Keratinocyte (primary cell): ENCODE data around the gene TRIM67. TPM values are rescaled to one million over a fixed set of nuclear protein-coding genes. Genes with fewer than 3 reads are reported as not detected.
"Not testable (repeated sequence)": the region's sequence is repeated elsewhere in the genome, so short reads cannot be mapped to it uniquely, and the experiment has no call there.

Experiments
- DNase-seq: peaks from one replicate; pipeline ENCODE4 v3.0.0-alpha.2; 2011; ENCODE audit warnings: low read depth, missing footprints, low spot score
- FAIRE-seq: peaks from 2 replicates; lab custom pipeline; 2011; peaks lifted over from hg19 to GRCh38; lab: Jason Lieb, UNC
- H2AFZ ChIP-seq: 2 replicates; pipeline ENCODE4 v1.6.0; 2012; ENCODE audit warnings: low read length, control low read depth, inconsistent platforms; ENCODE audit not compliant: control insufficient read depth
- H3K27ac ChIP-seq: 2 replicates; pipeline ENCODE4 v1.5.1; 2011; ENCODE audit warnings: low read length; ENCODE audit not compliant: control insufficient read depth, insufficient read depth
- H3K27me3 ChIP-seq: 3 replicates; pipeline ENCODE4 v1.6.0; 2011; ENCODE audit warnings: low read length; ENCODE audit not compliant: control insufficient read depth, insufficient read depth; ENCODE audit errors: extremely low read depth
- H3K36me3 ChIP-seq, 2 experiments: 2 replicates in 1 of 2; 3 replicates in 1 of 2; pipeline ENCODE4 v1.5.1; 2011; ENCODE audit warnings: low read length in 2 of 2, mild to moderate bottlenecking in 1 of 2; ENCODE audit not compliant: control insufficient read depth in 2 of 2, insufficient read depth in 2 of 2; ENCODE audit errors: extremely low read depth in 1 of 2
- H3K4me1 ChIP-seq: 3 replicates; pipeline ENCODE4 v1.5.1; 2011; ENCODE audit warnings: low read length; ENCODE audit not compliant: control insufficient read depth, insufficient read depth; ENCODE audit errors: extremely low read depth
- H3K4me2 ChIP-seq: 3 replicates; pipeline ENCODE4 v1.6.0; 2011; ENCODE audit warnings: low read depth, low read length; ENCODE audit not compliant: control insufficient read depth, insufficient read depth; ENCODE audit errors: extremely low read depth
- H3K4me3 ChIP-seq, 3 experiments: fragments of 200-600 bp in 1 of 3; sonication (generic) in 1 of 3; 2 replicates in 2 of 3; 3 replicates in 1 of 3; pipeline ENCODE4 v1.5.1; 2011 to 2016; ENCODE audit warnings: low read length in 3 of 3, mild to moderate bottlenecking in 3 of 3, control low read depth in 2 of 3, inconsistent platforms in 1 of 3, low read depth in 1 of 3, mixed read lengths in 1 of 3, mixed run types in 1 of 3, moderate library complexity in 1 of 3; ENCODE audit not compliant: control insufficient read depth in 2 of 3, insufficient read depth in 2 of 3; ENCODE audit errors: extremely low read depth in 1 of 3
- H3K79me2 ChIP-seq: 2 replicates; pipeline ENCODE4 v1.6.0; 2012; ENCODE audit warnings: low read length; ENCODE audit not compliant: control insufficient read depth, insufficient read depth
- H3K9ac ChIP-seq: 3 replicates; pipeline ENCODE4 v1.6.0; 2011; ENCODE audit warnings: low read length; ENCODE audit not compliant: control insufficient read depth, insufficient read depth; ENCODE audit errors: extremely low read depth
- H3K9me1 ChIP-seq: 3 replicates; pipeline ENCODE4 v1.6.0; 2011; ENCODE audit warnings: low read length; ENCODE audit not compliant: control insufficient read depth, insufficient read depth; ENCODE audit errors: extremely low read depth
- H3K9me3 ChIP-seq: 2 replicates; pipeline ENCODE4 v1.5.1; 2012; ENCODE audit warnings: low read depth, low read length; ENCODE audit not compliant: control insufficient read depth
- H4K20me1 ChIP-seq: 3 replicates; pipeline ENCODE4 v1.6.0; 2011; ENCODE audit warnings: low read length; ENCODE audit not compliant: control insufficient read depth, insufficient read depth; ENCODE audit errors: extremely low read depth
- CTCF ChIP-seq, 3 experiments: IDR thresholded peaks in 1 of 3; conservative IDR thresholded peaks in 1 of 3; optimal IDR thresholded peaks in 1 of 3; 2 replicates in 2 of 3; 3 replicates in 1 of 3; pipeline versions ENCODE3 to v1.5.1; 2011; ENCODE audit warnings: low read length in 3 of 3, mild to moderate bottlenecking in 3 of 3, moderate library complexity in 2 of 3, control low read depth in 1 of 3, inconsistent platforms in 1 of 3; ENCODE audit not compliant: insufficient read depth in 2 of 3; ENCODE audit errors: extremely low read depth in 1 of 3
- EZH2 ChIP-seq: IDR thresholded peaks from one replicate; pipeline ENCODE4 v1.6.1; 2012; ENCODE audit warnings: inconsistent platforms, mild to moderate bottlenecking, low read length, moderate library complexity
- dilution Hi-C: fragments of 300-500 bp; cut with MboI; formaldehyde crosslinking; loops from one replicate; pipeline ENCODE4 v1.7.0; 2020; ENCODE audit warnings: low sequenced_read_pairs; ENCODE audit not compliant: extremely low pct_ligation_motif_present
- polyA plus RNA-seq, 5 experiments: library from polyadenylated mRNA; depleted of rRNA in 3 of 5; stranded (reverse) in 3 of 5; stranded (forward) in 1 of 5; unstranded in 1 of 5; fragments of >200 nt; gene quantifications; 1 replicate in 1 of 5; 2 replicates in 3 of 5; 3 replicates in 1 of 5; pipeline versions ENCODE4 v1.2.1 to v1.2.3, GENCODE V29; 2011 to 2012; ENCODE audit warnings: missing spikeins in 2 of 5, low read depth in 1 of 5, low replicate concordance in 1 of 5

Gene TRIM67
- polyA plus RNA-seq, 1 donor (not counting 4 experiments of a cell fraction or from before 2014, with no cell fraction given) = not detected

- no peak overlapping the region for H2AFZ ChIP-seq
- H4K20me1 ChIP-seq = no peaks in the 10 kb centered on the region
- no peak overlapping the region for H3K4me3 ChIP-seq
- peaks cover 28% of the 10 kb centered on the region for H3K27me3 ChIP-seq
- no peaks in the 10 kb centered on the region for H3K9me1 ChIP-seq
- FAIRE-seq = no peak
- no peaks in the 10 kb centered on the region for H3K9me3 ChIP-seq
- no peak overlapping the region for H3K27ac ChIP-seq
- dilution Hi-C loops = no loop called here
- DNase-seq = no peak
- TF ChIP-seq EZH2 (no peak), CTCF (optimal IDR thresholded peaks at IDR 0.05 in 1 of 3, IDR thresholded peaks at IDR 0.05 in 1 of 3, conservative IDR thresholded peaks at IDR 0.05 in 1 of 3; ENCODE audit: extremely low read depth in 1 of 3, insufficient read depth in 2 of 3, low read length in 3 of 3) (no peak)
- no peak overlapping the region for H3K4me2 ChIP-seq
- H3K36me3 ChIP-seq = no peaks in the 10 kb centered on the region
- no peaks in the 10 kb centered on the region for H3K4me1 ChIP-seq
- H3K79me2 ChIP-seq = no peaks in the 10 kb centered on the region
- H3K9ac ChIP-seq = no peak overlapping the region
Measured at GRCh38 chr1:231157311-231157710, 4.5 kb upstream of the TRIM67 start.

- H3K4me2 ChIP-seq, H3K36me3 ChIP-seq, H3K4me3 ChIP-seq, H3K9me3 ChIP-seq, H3K79me2 ChIP-seq, DNase-seq, dilution Hi-C loops, H2AFZ ChIP-seq, FAIRE-seq, H3K9me1 ChIP-seq, H3K27ac ChIP-seq, H3K4me1 ChIP-seq, H3K9ac ChIP-seq, H4K20me1 ChIP-seq: not testable (repeated sequence)
- peaks cover 36% of the 10 kb centered on the region for H3K27me3 ChIP-seq
Measured at GRCh38 chr1:231158141-231158540, 3.7 kb upstream of the TRIM67 start.
